ENCODE measurements around the gene SLC27A2. TPM values are rescaled to one million over a fixed set of nuclear protein-coding genes. Genes with fewer than 3 reads are reported as not detected.

Gene SLC27A2
- total and polyA plus RNA-seq, 7 donors = 0.01 to 0.04 TPM; not detected in 5

DNA sequence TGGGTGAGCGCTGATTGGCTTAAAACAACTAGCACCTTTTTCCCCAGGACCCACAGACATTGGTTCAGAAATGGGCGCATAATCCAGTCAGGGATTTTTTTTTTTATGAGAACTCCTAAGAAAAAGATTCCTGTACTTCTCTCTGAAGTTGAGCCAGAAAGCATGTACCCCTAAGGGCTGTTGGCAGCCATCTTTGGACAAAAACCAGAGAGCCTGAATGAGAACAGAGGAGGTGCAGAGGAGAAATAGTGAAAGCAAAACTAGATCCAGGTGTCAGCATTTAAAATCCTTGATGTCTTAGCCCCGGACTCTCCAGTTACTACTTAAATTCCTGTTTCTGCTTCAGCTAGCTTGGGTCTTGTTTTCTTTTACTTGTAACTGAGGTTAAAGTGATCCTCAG lies 1.9 kb upstream of the SLC27A2 start:
- 85 to 88% (median 88%) methylated on average over 3 of the region's 3 CpGs for WGBS, 3 donors
- H3K9me3 ChIP-seq = no peaks in the 10 kb centered on the region
- H3K4me1 ChIP-seq = no peaks in the 10 kb centered on the region
- ATAC-seq (no peak), DNase-seq (no peak)
- H3K36me3 ChIP-seq (ENCODE audit: insufficient read depth in 1 of 2, low read depth in 1 of 2) = no peaks in the 10 kb centered on the region
- intact Hi-C loops (cut with DNase I) = no loop called here
- peaks cover 3 to 32% (median 12%) of the 10 kb centered on the region in 3 donors for H3K27me3 ChIP-seq (ENCODE audit: insufficient read depth in 3 of 3, low read length in 2 of 3)
- no peak overlapping the region for H3K4me3 ChIP-seq
- H3K27ac ChIP-seq = no peak overlapping the region
- no peak for TF ChIP-seq CTCF (IDR thresholded peaks at IDR 0.05)

DNA sequence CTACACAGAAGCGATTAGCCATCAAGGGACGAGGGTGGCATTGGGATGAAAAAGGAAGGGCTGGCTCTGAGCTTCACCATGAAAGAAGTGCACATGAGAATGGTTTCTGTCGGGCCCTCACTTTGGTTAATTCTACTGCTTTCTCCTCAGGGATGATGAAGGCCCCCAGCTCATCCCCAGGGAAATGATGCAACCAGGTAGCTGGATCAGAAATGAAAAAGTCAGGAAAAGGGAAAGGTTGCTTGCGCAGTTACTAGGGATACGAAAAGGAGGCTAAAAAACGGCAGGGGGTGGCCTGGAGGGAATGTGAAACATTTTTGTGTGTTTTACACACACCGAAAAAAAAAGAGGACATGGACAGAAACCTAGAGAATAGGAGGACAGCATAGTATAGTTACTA lies 1.4 kb upstream of the SLC27A2 start:
- no peak for ATAC-seq
- WGBS, 3 donors = 78 to 84% (median 80%) methylated on average over 7 of the region's 7 CpGs
- TF ChIP-seq CTCF (IDR thresholded peaks at IDR 0.05) = no peak
- no peak overlapping the region for H3K4me3 ChIP-seq
- intact Hi-C loops (cut with DNase I) = no loop called here
- H3K27ac ChIP-seq = no peak overlapping the region
- DNase-seq = no peak
- no peaks in the 10 kb centered on the region for H3K9me3 ChIP-seq
- no peaks in the 10 kb centered on the region for H3K36me3 ChIP-seq (ENCODE audit: insufficient read depth in 1 of 2, low read depth in 1 of 2)
- H3K4me1 ChIP-seq = no peaks in the 10 kb centered on the region
- peaks cover 3 to 32% (median 12%) of the 10 kb centered on the region in 3 donors for H3K27me3 ChIP-seq (ENCODE audit: insufficient read depth in 3 of 3, low read length in 2 of 3)

DNA sequence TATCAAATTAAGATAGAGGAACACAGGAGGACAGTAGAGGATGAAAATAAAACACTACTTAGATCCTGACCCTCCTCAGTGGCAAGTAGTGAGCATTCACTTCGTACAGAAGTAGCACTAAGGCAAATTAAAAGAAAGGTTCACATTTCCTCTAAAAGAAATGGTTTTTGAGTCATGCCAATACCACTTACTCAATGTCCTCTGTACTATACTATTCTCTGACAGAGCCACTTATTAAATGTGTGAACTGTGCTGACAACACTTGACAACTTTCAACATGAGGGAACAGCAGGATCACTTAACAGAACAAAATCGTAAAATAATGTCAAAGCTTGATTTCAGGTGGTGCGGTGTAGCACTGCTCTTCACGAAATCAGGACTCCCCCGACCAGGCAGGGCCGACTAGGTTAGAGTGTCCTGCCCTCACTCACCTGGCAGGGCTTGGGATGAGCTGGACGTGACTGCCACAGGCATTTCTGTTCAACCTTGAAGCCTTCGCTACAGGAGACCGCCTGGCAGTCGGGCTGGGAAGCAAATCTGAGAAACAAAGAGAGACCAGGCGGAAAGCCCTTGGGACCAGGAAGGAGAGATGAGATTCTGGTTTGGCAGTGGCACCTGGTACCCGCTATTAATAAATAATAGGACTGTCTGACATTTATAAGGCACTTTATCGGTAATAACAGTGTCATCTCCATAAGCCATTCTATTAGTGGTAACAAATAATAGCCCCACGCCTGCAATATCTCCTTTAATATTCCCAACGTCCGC lies 611 bp upstream of the SLC27A2 start:
- peak overlapping the region; percentile 67 for H3K4me3 ChIP-seq
- H3K36me3 ChIP-seq (ENCODE audit: insufficient read depth in 1 of 2, low read depth in 1 of 2) = no peaks in the 10 kb centered on the region
- no peak for ATAC-seq
- no peak overlapping the region for H3K27ac ChIP-seq
- TF ChIP-seq CTCF (IDR thresholded peaks at IDR 0.05) = no peak
- H3K27me3 ChIP-seq (ENCODE audit: insufficient read depth in 3 of 3, low read length in 2 of 3) = peaks cover 3 to 32% (median 12%) of the 10 kb centered on the region in 3 donors
- H3K9me3 ChIP-seq = no peaks in the 10 kb centered on the region
- no peak for DNase-seq
- 39 to 42% (median 40%) methylated on average over 16 of the region's 16 CpGs for WGBS, 3 donors
- intact Hi-C loops (cut with DNase I) = no loop called here
- H3K4me1 ChIP-seq = no peaks in the 10 kb centered on the region

GRCh38 chr15:50182219-50183013 lies 420 bp downstream of the SLC27A2 start:
- peaks cover 0 to 32% (median 12%) of the 10 kb centered on the region in 3 donors for H3K27me3 ChIP-seq (ENCODE audit: insufficient read depth in 3 of 3, low read length in 2 of 3)
- H3K9me3 ChIP-seq = no peaks in the 10 kb centered on the region

More at GRCh38 chr15:50182219-50183013, 420 bp downstream of the SLC27A2 start:
- Histone ChIP-seq H3K4me3 (peak overlapping the region; percentile 67), H3K4me1 (no peaks in the 10 kb centered on the region), H3K36me3 (ENCODE audit: insufficient read depth in 1 of 2, low read depth in 1 of 2) (no peaks in the 10 kb centered on the region), H3K27ac (no peak overlapping the region)
- TF ChIP-seq CTCF (IDR thresholded peaks at IDR 0.05) = no peak
- peak in 1 of 2 donors; percentile 45 for DNase-seq
- intact Hi-C loops (cut with DNase I) = no loop called here
- WGBS, 3 donors = 2 to 3% (median 3%) methylated on average over 74 to 80 of the region's 80 CpGs
- ATAC-seq = peak in 3 of 4 donors; percentile 8 to 27 (median 25)
